HCEC 1CT (cell line): ENCODE measurements around the gene ACACB.

Source experiments
- DNase-seq: peaks from one replicate; pipeline ENCODE4 v3.0.0-alpha.2; 2017

ACACB gene

DNA sequence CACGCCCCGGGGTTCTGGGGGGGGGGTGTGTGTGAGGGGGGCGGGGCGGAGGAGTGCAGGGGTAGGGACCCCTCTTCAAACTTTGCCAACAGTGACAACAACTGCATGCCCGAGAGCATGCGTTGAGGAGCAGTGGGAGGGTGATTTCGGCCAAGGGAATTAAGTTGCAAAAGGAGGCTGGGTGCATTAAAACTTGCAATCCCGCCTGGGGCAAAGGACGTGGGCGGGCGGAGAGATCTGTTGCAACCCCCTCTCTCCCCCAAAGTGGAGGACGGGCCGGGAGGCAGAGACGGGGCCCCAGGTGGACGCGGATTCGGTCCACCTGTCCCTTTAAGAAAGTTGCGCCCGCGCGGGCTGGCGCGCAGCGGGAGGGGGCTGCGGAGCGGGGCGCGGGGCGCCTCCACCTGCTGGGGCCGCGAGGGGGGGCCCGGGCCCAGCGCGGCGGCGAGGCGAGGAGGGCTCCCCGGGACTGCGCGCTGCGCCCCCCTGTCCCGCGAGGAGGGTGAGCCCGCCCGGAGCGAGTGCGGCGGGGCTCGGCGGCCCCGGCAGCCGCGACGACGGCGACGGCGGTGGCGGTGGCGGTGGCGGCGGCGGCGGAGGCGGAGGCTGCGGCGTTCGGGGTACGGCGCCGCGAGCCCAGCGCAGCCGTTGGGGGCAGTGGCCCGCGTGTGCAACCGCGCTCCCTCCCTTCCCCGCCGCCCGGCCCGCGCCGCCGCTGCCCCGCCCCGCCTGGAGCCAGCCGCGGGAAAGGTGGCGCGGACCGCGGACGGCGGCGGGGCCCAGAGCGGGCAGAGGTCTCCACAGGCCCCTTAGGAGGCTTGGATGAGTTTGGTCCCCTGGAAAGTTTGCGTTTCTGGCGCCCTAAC lies 193.2 kb downstream of the ACACB start:
- DNase-seq: no peak

- no peak for DNase-seq
Measured at GRCh38 chr12:109310247-109311125, 194.1 kb downstream of the ACACB start.
